Measurements from ENCODE around the gene HOXA6.

HOXA6 gene

GRCh38 chr7:27165089-27165995, 17.8 kb upstream of the HOXA6 start, which contains the start of gene HOXA9:
HOXA9 (minus strand) TSS chr7:27165537; CDS start chr7:27165457, 80 bp downstream.
- no peak within 1 kb of the TSS for H3K27ac ChIP-seq
- H2AFZ ChIP-seq (ENCODE audit: low read depth): no peak within 1 kb of the TSS

GRCh38 chr7:27164367-27165088, 17.0 kb upstream of the HOXA6 start:
- Histone ChIP-seq H3K9ac (no peak overlapping the region), H3K4me3 (IDR thresholded peaks at IDR 0.05; ENCODE audit: insufficient read depth, low read depth, low read length) (no peak overlapping the region), H4K20me1 (ENCODE audit: insufficient read depth) (no peaks in the 10 kb centered on the region), H3K4me1 (ENCODE audit: low read depth, poor library complexity, severe bottlenecking) (no peaks in the 10 kb centered on the region), H3K36me3 (ENCODE audit: insufficient read depth) (no peaks in the 10 kb centered on the region), H3K27me3 (ENCODE audit: insufficient read depth, low read depth) (no peaks in the 10 kb centered on the region), H3K4me2 (no peak overlapping the region), H3K27ac (no peak overlapping the region), H2AFZ (ENCODE audit: low read depth) (no peak overlapping the region), H3K79me2 (ENCODE audit: insufficient read depth, low read depth) (no peaks in the 10 kb centered on the region)
- TF ChIP-seq CTCF (conservative IDR thresholded peaks at IDR 0.05; ENCODE audit: low read depth, low read length): no peak

More at GRCh38 chr7:27165089-27165995, 17.8 kb upstream of the HOXA6 start, which contains the start of gene HOXA9:
- H3K4me3 ChIP-seq (IDR thresholded peaks at IDR 0.05; ENCODE audit: insufficient read depth, low read depth, low read length): no peak within 1 kb of the TSS
- TF ChIP-seq CTCF (conservative IDR thresholded peaks at IDR 0.05; ENCODE audit: low read depth, low read length): no peak
- H3K4me2 ChIP-seq: no peak within 1 kb of the TSS
- no peaks in the 10 kb centered on the region for H3K79me2 ChIP-seq (ENCODE audit: insufficient read depth, low read depth)
- H3K36me3 ChIP-seq (ENCODE audit: insufficient read depth): no peaks in the 10 kb centered on the region
- no peak within 1 kb of the TSS for H3K9ac ChIP-seq
- H3K4me1 ChIP-seq (ENCODE audit: low read depth, poor library complexity, severe bottlenecking): no peaks in the 10 kb centered on the region
- H4K20me1 ChIP-seq (ENCODE audit: insufficient read depth): no peaks in the 10 kb centered on the region
- no peaks in the 10 kb centered on the region for H3K27me3 ChIP-seq (ENCODE audit: insufficient read depth, low read depth)

GRCh38 chr7:27164045-27164366, 16.4 kb upstream of the HOXA6 start:
- H3K4me2 ChIP-seq: no peak overlapping the region
- no peak overlapping the region for H2AFZ ChIP-seq (ENCODE audit: low read depth)
- H3K4me3 ChIP-seq (IDR thresholded peaks at IDR 0.05; ENCODE audit: insufficient read depth, low read depth, low read length): no peak overlapping the region
- H3K9ac ChIP-seq: no peak overlapping the region
- H3K4me1 ChIP-seq (ENCODE audit: low read depth, poor library complexity, severe bottlenecking): no peaks in the 10 kb centered on the region
- no peaks in the 10 kb centered on the region for H3K36me3 ChIP-seq (ENCODE audit: insufficient read depth)
- H3K27me3 ChIP-seq (ENCODE audit: insufficient read depth, low read depth): no peaks in the 10 kb centered on the region
- no peak overlapping the region for H3K27ac ChIP-seq
- no peak for TF ChIP-seq CTCF (conservative IDR thresholded peaks at IDR 0.05; ENCODE audit: low read depth, low read length)
- H4K20me1 ChIP-seq (ENCODE audit: insufficient read depth): no peaks in the 10 kb centered on the region
- H3K79me2 ChIP-seq (ENCODE audit: insufficient read depth, low read depth): no peaks in the 10 kb centered on the region

- Histone ChIP-seq H3K36me3 (ENCODE audit: insufficient read depth) (no peaks in the 10 kb centered on the region), H3K4me2 (no peak overlapping the region), H2AFZ (ENCODE audit: low read depth) (no peak overlapping the region), H3K27me3 (ENCODE audit: insufficient read depth, low read depth) (no peaks in the 10 kb centered on the region), H3K79me2 (ENCODE audit: insufficient read depth, low read depth) (no peaks in the 10 kb centered on the region), H4K20me1 (ENCODE audit: insufficient read depth) (no peaks in the 10 kb centered on the region), H3K27ac (no peak overlapping the region), H3K4me1 (ENCODE audit: low read depth, poor library complexity, severe bottlenecking) (no peaks in the 10 kb centered on the region), H3K9ac (no peak overlapping the region), H3K4me3 (IDR thresholded peaks at IDR 0.05; ENCODE audit: insufficient read depth, low read depth, low read length) (no peak overlapping the region)
- TF ChIP-seq CTCF (conservative IDR thresholded peaks at IDR 0.05; ENCODE audit: low read depth, low read length): no peak
Observed at GRCh38 chr7:27163288-27164044, 15.9 kb upstream of the HOXA6 start.
